H1 (cell line): Measurements from ENCODE around the gene ANKRD12. TPM values are rescaled to one million over a fixed set of nuclear protein-coding genes. Genes with fewer than 3 reads are reported as not detected.

Source experiments
- CTCF ChIA-PET: fragments of 300-600 bp; sonication (Branson Sonifier 250); formaldehyde crosslinking; loops from one replicate; lab custom pipeline; 2021; ENCODE audit not compliant: partially characterized antibody; lab: Charles Lee
- POLR2A ChIA-PET: fragments of 300-600 bp; sonication (Branson Sonifier 250); formaldehyde crosslinking; loops from one replicate; lab custom pipeline; 2021; ENCODE audit warnings: inconsistent platforms; ENCODE audit not compliant: partially characterized antibody; lab: Charles Lee
- DNase-seq, 2 experiments: peaks; one replicate each; pipeline versions ENCODE4 v3.0.0 to v3.0.0-alpha.2; 2010 to 2022; ENCODE audit warnings: low spot score in 2 of 2, low read depth in 1 of 2, mixed read lengths in 1 of 2
- FAIRE-seq: peaks from 2 replicates; lab custom pipeline; 2011; peaks lifted over from hg19 to GRCh38; lab: Jason Lieb, UNC
- H2AFZ ChIP-seq: 2 replicates; pipeline ENCODE4 v1.8.1; 2012; ENCODE audit warnings: low read length, inconsistent platforms
- H2AK5ac ChIP-seq: 2 replicates; pipeline ENCODE4 v1.6.1; 2013; ENCODE audit warnings: low read depth, low read length
- H2BK120ac ChIP-seq: replicated peaks from 2 replicates; pipeline ENCODE3; 2013; ENCODE audit warnings: low read depth, low read length, inconsistent platforms
- H2BK12ac ChIP-seq: 2 replicates; pipeline ENCODE4 v1.6.1; 2013; ENCODE audit warnings: low read depth, low read length
- H2BK15ac ChIP-seq: 2 replicates; pipeline ENCODE4 v1.6.1; 2013; ENCODE audit warnings: low read length
- H2BK20ac ChIP-seq: 2 replicates; pipeline ENCODE4 v1.6.1; 2013; ENCODE audit warnings: low read length
- H2BK5ac ChIP-seq: 2 replicates; pipeline ENCODE4 v1.6.1; 2013; ENCODE audit warnings: low read depth, low read length
- H3K14ac ChIP-seq: 2 replicates; pipeline ENCODE4 v1.6.1; 2013; ENCODE audit warnings: inconsistent platforms; ENCODE audit not compliant: insufficient read length
- H3K18ac ChIP-seq: 2 replicates; pipeline ENCODE4 v1.6.1; 2013; ENCODE audit warnings: low read length; ENCODE audit errors: extremely low read depth
- H3K23ac ChIP-seq: 2 replicates; pipeline ENCODE4 v1.6.1; 2013; ENCODE audit warnings: inconsistent platforms; ENCODE audit not compliant: insufficient read length
- H3K23me2 ChIP-seq: 2 replicates; pipeline ENCODE4 v1.6.1; 2013; ENCODE audit warnings: low read depth, low read length
- H3K27ac ChIP-seq: 2 replicates; pipeline ENCODE4 v1.6.1; 2011; ENCODE audit warnings: low read depth, low read length, inconsistent platforms
- H3K27me3 ChIP-seq, 4 experiments: replicated peaks in 1 of 4; 1 replicate in 1 of 4; 2 replicates in 3 of 4; pipeline versions ENCODE4 v1.6.1 to v1.8.1; 2011 to 2013; ENCODE audit warnings: low read length in 3 of 4, mild to moderate bottlenecking in 3 of 4, inconsistent platforms in 2 of 4, mixed read lengths in 2 of 4, moderate library complexity in 1 of 4; ENCODE audit not compliant: control insufficient read depth in 3 of 4, insufficient read depth in 3 of 4; ENCODE audit errors: extremely low read depth in 1 of 4
- H3K36me3 ChIP-seq, 4 experiments: 2 replicates each; pipeline versions ENCODE4 v1.6.1 to v1.8.1; 2011 to 2013; ENCODE audit warnings: mild to moderate bottlenecking in 4 of 4, low read length in 3 of 4, moderate library complexity in 2 of 4, control low read depth in 1 of 4, inconsistent platforms in 1 of 4; ENCODE audit not compliant: insufficient read depth in 4 of 4, control insufficient read depth in 2 of 4
- H3K4ac ChIP-seq: replicated peaks from 2 replicates; pipeline ENCODE3; 2013; ENCODE audit warnings: low read length, low read depth, mixed read lengths, inconsistent platforms; ENCODE audit not compliant: insufficient read length
- H3K4me1 ChIP-seq, 4 experiments: replicated peaks in 1 of 4; 1 replicate in 1 of 4; 2 replicates in 3 of 4; pipeline versions ENCODE4 v1.6.1 to v1.8.1; 2011 to 2013; ENCODE audit warnings: low read length in 3 of 4, inconsistent platforms in 2 of 4, mixed read lengths in 1 of 4; ENCODE audit not compliant: insufficient read depth in 4 of 4, control insufficient read depth in 3 of 4
- H3K4me2 ChIP-seq, 2 experiments: 2 replicates each; pipeline versions ENCODE4 v1.6.1 to v1.8.1; 2011 to 2013; ENCODE audit warnings: low read depth in 2 of 2, low read length in 2 of 2, control low read depth in 1 of 2, inconsistent platforms in 1 of 2, mild to moderate bottlenecking in 1 of 2; ENCODE audit not compliant: insufficient read depth in 1 of 2
- H3K4me3 ChIP-seq, 4 experiments: fragments of 200-600, 300-600 bp in 1 of 4; sonication (generic), shearing (Covaris generic), sonication (Bioruptor Twin) in 1 of 4; 2 replicates each; pipeline versions ENCODE4 v1.5.1 to v1.8.1; 2011 to 2016; ENCODE audit warnings: low read length in 4 of 4, low read depth in 3 of 4, control low read depth in 2 of 4, inconsistent platforms in 2 of 4, mild to moderate bottlenecking in 2 of 4, mixed read lengths in 1 of 4, moderate library complexity in 1 of 4; ENCODE audit not compliant: insufficient read depth in 2 of 4; ENCODE audit errors: extremely low read depth in 1 of 4
- H3K56ac ChIP-seq: replicated peaks from 2 replicates; pipeline ENCODE3; 2013; ENCODE audit warnings: low read depth, mild to moderate bottlenecking, mixed read lengths, low read length, inconsistent platforms; ENCODE audit not compliant: insufficient read length
- H3K79me1 ChIP-seq: 2 replicates; pipeline ENCODE4 v1.6.1; 2013; ENCODE audit warnings: low read depth, low read length, control low read depth
- H3K79me2 ChIP-seq, 2 experiments: 2 replicates each; pipeline versions ENCODE4 v1.6.1 to v1.8.1; 2012 to 2013; ENCODE audit warnings: low read length in 2 of 2, mild to moderate bottlenecking in 2 of 2, inconsistent platforms in 1 of 2; ENCODE audit not compliant: insufficient read depth in 2 of 2, control insufficient read depth in 1 of 2
- H3K9ac ChIP-seq, 4 experiments: replicated peaks in 1 of 4; 1 replicate in 1 of 4; 2 replicates in 3 of 4; pipeline versions ENCODE4 v1.6.1 to v1.8.1; 2011 to 2013; ENCODE audit warnings: low read depth in 3 of 4, low read length in 3 of 4, control low read depth in 2 of 4, mild to moderate bottlenecking in 2 of 4, moderate library complexity in 2 of 4, inconsistent platforms in 1 of 4; ENCODE audit errors: extremely low read depth in 1 of 4
- H3K9me3 ChIP-seq, 2 experiments: 2 replicates each; pipeline versions ENCODE4 v1.6.1 to v1.8.1; 2012 to 2013; ENCODE audit warnings: mild to moderate bottlenecking in 2 of 2, moderate library complexity in 2 of 2, control low read depth in 1 of 2, inconsistent platforms in 1 of 2, low read depth in 1 of 2, low read length in 1 of 2, mixed read lengths in 1 of 2; ENCODE audit not compliant: insufficient read depth in 2 of 2
- H4K20me1 ChIP-seq, 2 experiments: replicated peaks in 1 of 2; 2 replicates each; pipeline versions ENCODE3 to v1.8.1; 2011 to 2013; ENCODE audit warnings: inconsistent platforms in 2 of 2, low read length in 2 of 2, mild to moderate bottlenecking in 1 of 2; ENCODE audit not compliant: insufficient read depth in 2 of 2, control insufficient read depth in 1 of 2
- H4K5ac ChIP-seq: 2 replicates; pipeline ENCODE4 v1.6.1; 2013; ENCODE audit warnings: low read length, low read depth, mixed read lengths, inconsistent platforms; ENCODE audit not compliant: insufficient read length
- H4K8ac ChIP-seq: 2 replicates; pipeline ENCODE4 v1.8.0; 2013; ENCODE audit warnings: mild to moderate bottlenecking, moderate library complexity, low read length, inconsistent platforms; ENCODE audit not compliant: insufficient read depth; ENCODE audit errors: extremely low read depth
- H4K91ac ChIP-seq: replicated peaks from 2 replicates; pipeline ENCODE3; 2013; ENCODE audit warnings: low read length, mixed read lengths, inconsistent platforms; ENCODE audit not compliant: insufficient read length
- BCL11A ChIP-seq, 2 experiments: IDR thresholded peaks; one replicate each; pipeline ENCODE4 v1.6.1; 2011; ENCODE audit warnings: low read depth in 2 of 2, low read length in 2 of 2, mild to moderate bottlenecking in 2 of 2
- CBX5 ChIP-seq: fragments of 300-800, 300-1000 bp; sonication (generic); IDR thresholded peaks from 2 replicates; pipeline ENCODE4 v1.7.1; 2016; ENCODE audit warnings: antibody characterized with exemption, low read length, low read depth
- CEBPB ChIP-seq: IDR thresholded peaks from 2 replicates; pipeline ENCODE4 v1.6.1; 2012; ENCODE audit warnings: low read depth, low read length
- CHD1 ChIP-seq: IDR thresholded peaks from 2 replicates; pipeline ENCODE4 v1.6.1; 2012; ENCODE audit warnings: low read depth, low read length, improper control_type of control experiment
- EGR1 ChIP-seq: IDR thresholded peaks from 2 replicates; pipeline ENCODE4 v1.6.1; 2011; ENCODE audit warnings: low read depth, low read length, borderline replicate concordance
- FOSL1 ChIP-seq: IDR thresholded peaks from 2 replicates; pipeline ENCODE4 v1.6.1; 2011; ENCODE audit warnings: mild to moderate bottlenecking, low read depth, low read length, moderate library complexity; ENCODE audit not compliant: insufficient read depth
- JUND ChIP-seq: IDR thresholded peaks from 2 replicates; pipeline ENCODE4 v1.6.1; 2011; ENCODE audit warnings: mild to moderate bottlenecking, improper control_type of control experiment, low read length
- NANOG ChIP-seq: IDR thresholded peaks from 2 replicates; pipeline ENCODE4 v1.6.1; 2011; ENCODE audit warnings: low read length, low read depth, mild to moderate bottlenecking, inconsistent platforms; ENCODE audit not compliant: insufficient read depth, poor library complexity, severe bottlenecking
- RXRA ChIP-seq: IDR thresholded peaks from 2 replicates; pipeline ENCODE4 v1.6.1; 2011; ENCODE audit warnings: low read depth, mild to moderate bottlenecking, low read length, moderate library complexity; ENCODE audit not compliant: insufficient read depth
- SIRT6 ChIP-seq: IDR thresholded peaks from one replicate; pipeline ENCODE4 v1.7.1; 2012; ENCODE audit warnings: low read length, inconsistent platforms
- SP1 ChIP-seq: IDR thresholded peaks from 2 replicates; pipeline ENCODE4 v1.6.1; 2011; ENCODE audit warnings: low read depth, low read length
- SRF ChIP-seq: IDR thresholded peaks from 2 replicates; pipeline ENCODE4 v1.6.1; 2011; ENCODE audit warnings: mild to moderate bottlenecking, low read depth, low read length, moderate library complexity
- SUZ12 ChIP-seq: fragments of 200-600 bp; sonication (generic); IDR thresholded peaks from 2 replicates; pipeline ENCODE4 v1.6.1; 2012; ENCODE audit warnings: mild to moderate bottlenecking, inconsistent platforms, low read length, moderate library complexity, mixed read lengths
- TAF1 ChIP-seq: IDR thresholded peaks from 2 replicates; pipeline ENCODE4 v1.6.1; 2011; ENCODE audit warnings: mild to moderate bottlenecking, low read depth, low read length
- TAF7 ChIP-seq: optimal IDR thresholded peaks from 2 replicates; pipeline ENCODE3; 2011; ENCODE audit warnings: low read depth, mild to moderate bottlenecking, inconsistent platforms, low read length, moderate library complexity, borderline replicate concordance
- ZNF274 ChIP-seq: IDR thresholded peaks from 2 replicates; pipeline ENCODE4 v1.7.0; 2012; ENCODE audit warnings: low read length, borderline replicate concordance; ENCODE audit errors: extremely low read depth
- WGBS, 2 experiments: shearing (Covaris generic) in 1 of 2; methylation state at CpG; one replicate each; pipeline versions ENCODE4 v1.1.6 to v1.1.7; 2013 to 2015; ENCODE audit warnings: low lambda C conversion rate in 2 of 2, mixed read lengths in 2 of 2, inconsistent platforms in 1 of 2, low coverage in 1 of 2, missing lambda C conversion rate in 1 of 2; ENCODE audit not compliant: insufficient replicate concordance in 2 of 2, insufficient coverage in 1 of 2, insufficient read length in 1 of 2; ENCODE audit errors: extremely low coverage in 1 of 2, missing lambda C conversion rate in 1 of 2; 5-methylcytosine and 5-hydroxymethylcytosine counted together
- polyA plus RNA-seq, 7 experiments: library from polyadenylated mRNA; depleted of rRNA in 3 of 7; stranded (reverse) in 5 of 7; unstranded in 2 of 7; fragments of >200 nt in 5 of 7; fragments of 200-250 nt in 2 of 7; gene quantifications; 1 replicate in 5 of 7; 2 replicates in 1 of 7; 4 replicates in 1 of 7; pipeline versions ENCODE4 v1.2.1 to v1.2.3, GENCODE V29; 2011 to 2013; ENCODE audit warnings: missing spikeins in 2 of 7, mixed read lengths in 2 of 7
- total RNA-seq: library from RNA; stranded (reverse); fragmentation: NEBNext Ultra II Directional; extraction: Animal tissue kit (Norgen Biotek cat#: 25700); gene quantifications from 2 replicates; pipeline ENCODE4 v1.2.1, GENCODE V29; 2021

ANKRD12 gene
- total and polyA plus RNA-seq, 2 of the 8 experiments (the other 6 are each of a cell fraction or from before 2014, with no cell fraction given): 2.6 to 37.9 TPM

GRCh38 chr18:9130195-9130594 lies 6.4 kb upstream of the ANKRD12 start:
- Histone ChIP-seq H3K18ac (no peak overlapping the region), H3K36me3 (peaks cover 9 to 95% (median 41%) of the 10 kb centered on the region in 4 experiments), H3K9me3 (no peaks in the 10 kb centered on the region), H3K79me2 (peaks cover 0 to 2% of the 10 kb centered on the region in 2 experiments; a peak in 1 of 4 replicates), H2BK120ac (no peak overlapping the region), H4K20me1 (no peaks in the 10 kb centered on the region), H2BK12ac (no peak overlapping the region), H3K14ac (no peak overlapping the region), H3K4me3 (no peak overlapping the region), H3K23me2 (no peaks in the 10 kb centered on the region), H4K91ac (no peak overlapping the region), H2BK5ac (no peak overlapping the region), H3K4me1 (no peaks in the 10 kb centered on the region), H3K4me2 (no peak overlapping the region), H3K27me3 (no peaks in the 10 kb centered on the region), H2AK5ac (no peak overlapping the region), H3K56ac (no peak overlapping the region), H3K27ac (no peak overlapping the region), H2AFZ (no peak overlapping the region), H2BK20ac (no peak overlapping the region), H3K79me1 (no peaks in the 10 kb centered on the region), H4K5ac (no peak overlapping the region), H4K8ac (no peak overlapping the region), H3K23ac (no peak overlapping the region), H3K4ac (no peak overlapping the region), H3K9ac (no peak overlapping the region), H2BK15ac (no peak overlapping the region)
- CTCF ChIA-PET: no interaction called here
- 95% methylated on average over 4 of the region's 4 CpGs; no CpG with 5 or more reads in 1 of the 2 experiments for WGBS, 2 experiments
- POLR2A ChIA-PET: no interaction called here
- no peak for DNase-seq
- no peak for FAIRE-seq
- TF ChIP-seq TAF7 (no peak), RXRA (no peak), SUZ12 (no peak), BCL11A (IDR thresholded peaks at IDR 0.05; ENCODE audit: low read depth in 2 of 2, low read length in 2 of 2) (no peak), CBX5 (no peak), CEBPB (no peak), ZNF274 (no peak), SP1 (no peak), NANOG (no peak), CHD1 (no peak), SRF (no peak), EGR1 (no peak), FOSL1 (no peak), JUND (no peak), TAF1 (no peak), SIRT6 (no peak)
